CD14-positive monocyte (primary cell): ENCODE measurements around the gene SECTM1. TPM values are rescaled to one million over a fixed set of nuclear protein-coding genes. Genes with fewer than 3 reads are reported as not detected.

Experiments
- DNase-seq, 3 donors: peaks; one replicate each; pipeline ENCODE4 v3.0.0-alpha.2; 2011 to 2022
- H2AFZ ChIP-seq: 2 replicates; pipeline ENCODE4 v1.6.0; 2012; ENCODE audit warnings: mild to moderate bottlenecking, low read depth, low read length, inconsistent platforms; ENCODE audit not compliant: insufficient read depth, poor library complexity, severe bottlenecking
- H3K27ac ChIP-seq, 2 donors: 1 replicate in 1 of 2; 2 replicates in 1 of 2; pipeline ENCODE4 v1.5.1; 2012 to 2013; ENCODE audit warnings: low read length in 2 of 2, control low read depth in 1 of 2, inconsistent platforms in 1 of 2, low read depth in 1 of 2, mild to moderate bottlenecking in 1 of 2
- H3K27me3 ChIP-seq, 2 donors: one replicate each; pipeline versions ENCODE4 v1.6.0 to v1.6.1; 2011 to 2013; ENCODE audit warnings: low read length in 2 of 2; ENCODE audit not compliant: control insufficient read depth in 2 of 2, insufficient read depth in 2 of 2
- H3K36me3 ChIP-seq, 2 donors: replicated peaks in 1 of 2; 1 replicate in 1 of 2; 2 replicates in 1 of 2; pipeline versions ENCODE4 v1.5.1 to v1.6.1; 2012 to 2013; ENCODE audit warnings: low read length in 2 of 2, control low read depth in 1 of 2, inconsistent platforms in 1 of 2, mild to moderate bottlenecking in 1 of 2; ENCODE audit not compliant: insufficient read depth in 2 of 2, control insufficient read depth in 1 of 2
- H3K4me1 ChIP-seq, 2 donors: 1 replicate in 1 of 2; 2 replicates in 1 of 2; pipeline versions ENCODE4 v1.5.1 to v1.6.1; 2012 to 2013; ENCODE audit warnings: low read length in 2 of 2, control low read depth in 1 of 2, inconsistent platforms in 1 of 2, mild to moderate bottlenecking in 1 of 2, moderate library complexity in 1 of 2; ENCODE audit not compliant: insufficient read depth in 2 of 2, control insufficient read depth in 1 of 2
- H3K4me2 ChIP-seq: replicated peaks from 2 replicates; pipeline ENCODE3; 2012; ENCODE audit warnings: low read length, moderate library complexity, mild to moderate bottlenecking; ENCODE audit not compliant: poor library complexity, severe bottlenecking; ENCODE audit errors: extremely low read depth
- H3K4me3 ChIP-seq, 3 experiments: fragments of 200-600 bp in 1 of 3; sonication (generic) in 1 of 3; replicated peaks in 1 of 3; 1 replicate in 2 of 3; 2 replicates in 1 of 3; pipeline ENCODE4 v1.5.1; 2011 to 2013; ENCODE audit warnings: low read length in 3 of 3, mild to moderate bottlenecking in 3 of 3, control low read depth in 2 of 3, low read depth in 2 of 3, inconsistent platforms in 1 of 3, moderate library complexity in 1 of 3
- H3K79me2 ChIP-seq: 2 replicates; pipeline ENCODE4 v1.6.0; 2012; ENCODE audit warnings: mild to moderate bottlenecking, control low read depth, inconsistent platforms, low read length, moderate library complexity; ENCODE audit not compliant: insufficient read depth
- H3K9ac ChIP-seq: 2 replicates; pipeline ENCODE4 v1.6.0; 2017; ENCODE audit warnings: low read length, mild to moderate bottlenecking; ENCODE audit not compliant: insufficient read depth, poor library complexity, severe bottlenecking
- H3K9me3 ChIP-seq, 2 donors: replicated peaks in 1 of 2; 1 replicate in 1 of 2; 2 replicates in 1 of 2; pipeline versions ENCODE4 v1.5.1 to v1.6.1; 2012 to 2013; ENCODE audit warnings: low read length in 2 of 2, control low read depth in 1 of 2; ENCODE audit not compliant: control insufficient read depth in 1 of 2, insufficient read depth in 1 of 2
- H4K20me1 ChIP-seq: 2 replicates; pipeline ENCODE4 v1.6.0; 2012; ENCODE audit warnings: mild to moderate bottlenecking, low read length, control low read depth, moderate library complexity; ENCODE audit not compliant: insufficient read depth
- H3K27ac Mint-ChIP-seq, 7 donors: one replicate each; pipeline ENCODE4 v1.8.0; 2020; ENCODE audit warnings: mild to moderate bottlenecking in 7 of 7, mixed read lengths in 7 of 7, moderate library complexity in 6 of 7, inconsistent platforms in 2 of 7
- H3K27me3 Mint-ChIP-seq, 3 donors: one replicate each; pipeline ENCODE4 v1.8.0; 2021 to 2022; ENCODE audit warnings: low read depth in 3 of 3, mild to moderate bottlenecking in 3 of 3, mixed read lengths in 3 of 3, moderate library complexity in 3 of 3, inconsistent platforms in 1 of 3
- H3K36me3 Mint-ChIP-seq, 2 donors: one replicate each; pipeline ENCODE4 v1.8.0; 2020; ENCODE audit warnings: mixed read lengths in 2 of 2, inconsistent platforms in 1 of 2, mild to moderate bottlenecking in 1 of 2
- H3K4me1 Mint-ChIP-seq: one replicate; pipeline ENCODE4 v1.8.0; 2020; ENCODE audit warnings: mild to moderate bottlenecking, mixed read lengths
- H3K4me3 Mint-ChIP-seq, 2 donors: one replicate each; pipeline ENCODE4 v1.8.0; 2020; ENCODE audit warnings: mild to moderate bottlenecking in 2 of 2, mixed read lengths in 2 of 2, moderate library complexity in 1 of 2
- H3K9me3 Mint-ChIP-seq, 7 donors: one replicate each; pipeline ENCODE4 v1.8.0; 2020 to 2022; ENCODE audit warnings: mixed read lengths in 7 of 7, mild to moderate bottlenecking in 6 of 7, moderate library complexity in 6 of 7, inconsistent platforms in 2 of 7
- CTCF ChIP-seq: fragments of 200-600 bp; IDR thresholded peaks from one replicate; pipeline ENCODE4 v1.8.0; 2022; ENCODE audit warnings: antibody characterized with exemption, mild to moderate bottlenecking
- WGBS: methylation state at CpG from one replicate; pipeline ENCODE4 v1.1.5; 2013; ENCODE audit warnings: missing lambda C conversion rate; ENCODE audit not compliant: insufficient coverage; 5-methylcytosine and 5-hydroxymethylcytosine counted together
- intact Hi-C, 2 donors: fragments of 100-400 bp; cut with micrococcal nuclease; formaldehyde crosslinking; loops; one replicate each; pipeline versions ENCODE4 v1.15.0 to v1.15.1; 2023
- polyA plus RNA-seq, 3 donors: library from polyadenylated mRNA; depleted of rRNA in 1 of 3; unstranded in 2 of 3; stranded (reverse) in 1 of 3; fragments of 300-500 nt in 2 of 3; fragments of >200 nt in 1 of 3; fragmentation: Illumina TruSeq in 2 of 3; gene quantifications; 1 replicate in 2 of 3; 2 replicates in 1 of 3; pipeline ENCODE4 v1.2.3, GENCODE V29; 2012 to 2021

SECTM1 gene
- polyA plus RNA-seq, 3 donors = 136 to 209 (median 188) TPM

- DNase-seq = no peak
- Histone ChIP-seq H3K27me3 (no peaks in the 10 kb centered on the region), H3K4me1 (peaks cover 23 to 47% of the 10 kb centered on the region in 2 donors), H4K20me1 (peaks cover 81% of the 10 kb centered on the region), H3K9me3 (no peaks in the 10 kb centered on the region), H3K27ac (no peak overlapping the region), H3K9ac (no peak overlapping the region), H3K79me2 (peaks cover 33% of the 10 kb centered on the region), H3K36me3 (peaks cover 8 to 38% of the 10 kb centered on the region in 2 donors), H2AFZ (no peak overlapping the region), H3K4me2 (no peak overlapping the region), H3K4me3 (no peak overlapping the region)
- Mint-ChIP-seq H3K27me3 (peaks cover 16 to 36% (median 19%) of the 10 kb centered on the region in 3 donors), H3K4me1 (peaks cover 29% of the 10 kb centered on the region), H3K36me3 (peaks cover 26 to 34% of the 10 kb centered on the region in 2 donors), H3K9me3 (peaks cover 0 to 2% (median 0%) of the 10 kb centered on the region in 7 donors), H3K27ac (no peak overlapping the region), H3K4me3 (no peak overlapping the region)
- TF ChIP-seq CTCF = no peak
- WGBS = 95% methylated on average over 15 of the region's 19 CpGs
- intact Hi-C loops = loop anchor here (5.0 to 10.0 kb wide), 2 partner anchors 33 to 305 kb away; partner anchors contain the start of genes CENPX (in 1 of the 2) and LRRC45 (in 1 of the 2)
Observed at GRCh38 chr17:82329683-82330321, 3.8 kb downstream of the SECTM1 start.

- H3K9ac ChIP-seq = no peak overlapping the region
- H3K27me3 ChIP-seq = no peaks in the 10 kb centered on the region
- Mint-ChIP-seq H3K4me3 (no peak overlapping the region), H3K27me3 (peaks cover 18 to 36% (median 19%) of the 10 kb centered on the region in 3 donors), H3K4me1 (peaks cover 23% of the 10 kb centered on the region), H3K27ac (no peak overlapping the region), H3K9me3 (peaks cover 0 to 2% (median 0%) of the 10 kb centered on the region in 7 donors), H3K36me3 (peaks cover 30 to 40% of the 10 kb centered on the region in 2 donors)
- intact Hi-C loops = loop anchor here in 1 of 2 donors (10.0 kb wide), 1 partner anchor 304 kb away; the partner anchor contains the start of genes CENPX and LRRC45
- H3K36me3 ChIP-seq = peaks cover 11 to 42% of the 10 kb centered on the region in 2 donors
- no peaks in the 10 kb centered on the region for H3K9me3 ChIP-seq
- H4K20me1 ChIP-seq = peaks cover 88% of the 10 kb centered on the region
- no peak overlapping the region for H3K4me2 ChIP-seq
- no peak overlapping the region for H2AFZ ChIP-seq
- H3K4me1 ChIP-seq = peaks cover 15 to 40% of the 10 kb centered on the region in 2 donors
- H3K79me2 ChIP-seq = peaks cover 29% of the 10 kb centered on the region
- H3K27ac ChIP-seq = no peak overlapping the region
- TF ChIP-seq CTCF = no peak
- no peak overlapping the region for H3K4me3 ChIP-seq
- DNase-seq = no peak
- WGBS = 84% methylated on average over 7 of the region's 15 CpGs
Observed at GRCh38 chr17:82328994-82329507, 4.5 kb downstream of the SECTM1 start.
